H1 (cell line): ENCODE data around the gene DOCK9. TPM values are rescaled to one million over a fixed set of nuclear protein-coding genes. Genes with fewer than 3 reads are reported as not detected.

Experiments
- CREB1 ChIP-seq: IDR thresholded peaks from 2 replicates; pipeline ENCODE4 v1.6.1; 2012; ENCODE audit warnings: inconsistent platforms
- CTBP2 ChIP-seq: IDR thresholded peaks from 2 replicates; pipeline ENCODE4 v1.7.0; 2011; ENCODE audit warnings: borderline replicate concordance, mild to moderate bottlenecking, moderate library complexity, mixed read lengths, low read length; ENCODE audit not compliant: insufficient read depth, insufficient read length
- EGR1 ChIP-seq: IDR thresholded peaks from 2 replicates; pipeline ENCODE4 v1.6.1; 2011; ENCODE audit warnings: low read depth, low read length, borderline replicate concordance
- HDAC2 ChIP-seq, 2 experiments: fragments of 300-600 bp in 1 of 2; sonication (generic) in 1 of 2; IDR thresholded peaks; 2 replicates each; pipeline ENCODE4 v1.6.1; 2011 to 2012; ENCODE audit warnings: low read depth in 2 of 2, low read length in 2 of 2, mild to moderate bottlenecking in 2 of 2, moderate library complexity in 2 of 2, borderline replicate concordance in 1 of 2, inconsistent platforms in 1 of 2
- HDAC6 ChIP-seq: IDR thresholded peaks from one replicate; pipeline ENCODE4 v1.7.1; 2012; ENCODE audit warnings: low read depth, mild to moderate bottlenecking, inconsistent platforms, low read length, moderate library complexity
- JUN ChIP-seq: IDR thresholded peaks from 2 replicates; pipeline ENCODE4 v1.6.1; 2011; ENCODE audit warnings: low read depth, mild to moderate bottlenecking, improper control_type of control experiment, low read length
- NANOG ChIP-seq: IDR thresholded peaks from 2 replicates; pipeline ENCODE4 v1.6.1; 2011; ENCODE audit warnings: low read length, low read depth, mild to moderate bottlenecking, inconsistent platforms; ENCODE audit not compliant: insufficient read depth, poor library complexity, severe bottlenecking
- PHF8 ChIP-seq: fragments of 200-600 bp; sonication (generic); conservative IDR thresholded peaks from 2 replicates; pipeline ENCODE4 v1.7.1; 2012; ENCODE audit warnings: low read depth, mild to moderate bottlenecking, inconsistent platforms, low read length, moderate library complexity
- POLR2AphosphoS5 ChIP-seq: IDR thresholded peaks from 2 replicates; pipeline ENCODE4 v1.6.1; 2011; ENCODE audit warnings: low read depth, low read length
- RNF2 ChIP-seq: fragments of 200-900, 300-1000 bp; sonication (generic); IDR thresholded peaks from 2 replicates; pipeline ENCODE4 v1.7.1; 2016; ENCODE audit warnings: borderline replicate concordance, low read depth, mild to moderate bottlenecking, antibody characterized with exemption, low read length; ENCODE audit not compliant: poor library complexity, severe bottlenecking; ENCODE audit errors: missing control alignments
- SP2 ChIP-seq: IDR thresholded peaks from 2 replicates; pipeline ENCODE4 v1.6.1; 2012; ENCODE audit warnings: mild to moderate bottlenecking, low read length, inconsistent platforms
- polyA plus RNA-seq, 7 experiments: library from polyadenylated mRNA; depleted of rRNA in 3 of 7; stranded (reverse) in 5 of 7; unstranded in 2 of 7; fragments of >200 nt in 5 of 7; fragments of 200-250 nt in 2 of 7; gene quantifications; 1 replicate in 5 of 7; 2 replicates in 1 of 7; 4 replicates in 1 of 7; pipeline versions ENCODE4 v1.2.1 to v1.2.3, GENCODE V29; 2011 to 2013; ENCODE audit warnings: missing spikeins in 2 of 7, mixed read lengths in 2 of 7
- total RNA-seq: library from RNA; stranded (reverse); fragmentation: NEBNext Ultra II Directional; extraction: Animal tissue kit (Norgen Biotek cat#: 25700); gene quantifications from 2 replicates; pipeline ENCODE4 v1.2.1, GENCODE V29; 2021
- TF ChIP-seq, protein P1 (sequence below): IDR thresholded peaks from 2 replicates; pipeline ENCODE4 v1.6.1; 2012; ENCODE audit warnings: low read length, inconsistent platforms
- TF ChIP-seq, protein P2 (sequence below): IDR thresholded peaks from 2 replicates; pipeline ENCODE4 v1.6.1; 2012; ENCODE audit warnings: inconsistent platforms

DOCK9 gene
- total and polyA plus RNA-seq, 2 of the 8 experiments (the other 6 are each of a cell fraction or from before 2014, with no cell fraction given) = 21.6 to 31.5 TPM

DNA sequence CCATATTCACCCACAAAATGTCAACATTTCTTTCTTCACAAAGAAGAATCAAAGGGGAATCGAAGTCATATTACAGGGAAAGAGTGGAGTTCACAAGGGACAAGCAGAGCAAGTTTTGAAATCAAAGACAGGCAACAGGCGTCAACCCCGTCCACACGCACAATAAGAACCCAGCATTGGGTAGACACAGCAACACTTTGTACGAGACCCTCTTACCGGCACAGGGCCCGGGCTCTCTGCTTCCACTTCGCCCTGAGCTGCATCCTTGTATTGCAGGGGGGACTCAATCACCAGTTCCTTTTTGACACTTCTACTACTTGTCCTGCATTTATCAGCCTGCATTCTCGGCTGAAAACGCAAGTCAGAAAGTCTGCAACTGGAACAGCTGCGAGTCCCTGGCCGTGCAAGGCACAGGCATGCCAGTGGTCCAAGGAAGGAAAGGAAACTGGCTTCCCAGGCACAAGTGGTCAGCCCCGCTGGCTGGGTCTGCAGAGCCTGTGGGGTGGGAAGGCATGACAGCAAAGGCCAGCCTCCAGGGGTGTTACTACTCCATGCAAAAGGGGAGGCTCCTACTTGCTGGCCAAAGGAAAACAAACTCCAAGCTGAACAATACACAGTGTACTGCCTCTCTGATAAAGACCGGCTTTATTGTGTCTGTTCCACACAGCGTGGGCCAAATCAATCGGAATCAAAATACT lies at the start of gene DOCK9 (continued):
- no peak for TF ChIP-seq HDAC2 (IDR thresholded peaks at IDR 0.05; ENCODE audit: borderline replicate concordance in 1 of 2, low read depth in 2 of 2, low read length in 2 of 2)
- TF ChIP-seq, protein P1, sequence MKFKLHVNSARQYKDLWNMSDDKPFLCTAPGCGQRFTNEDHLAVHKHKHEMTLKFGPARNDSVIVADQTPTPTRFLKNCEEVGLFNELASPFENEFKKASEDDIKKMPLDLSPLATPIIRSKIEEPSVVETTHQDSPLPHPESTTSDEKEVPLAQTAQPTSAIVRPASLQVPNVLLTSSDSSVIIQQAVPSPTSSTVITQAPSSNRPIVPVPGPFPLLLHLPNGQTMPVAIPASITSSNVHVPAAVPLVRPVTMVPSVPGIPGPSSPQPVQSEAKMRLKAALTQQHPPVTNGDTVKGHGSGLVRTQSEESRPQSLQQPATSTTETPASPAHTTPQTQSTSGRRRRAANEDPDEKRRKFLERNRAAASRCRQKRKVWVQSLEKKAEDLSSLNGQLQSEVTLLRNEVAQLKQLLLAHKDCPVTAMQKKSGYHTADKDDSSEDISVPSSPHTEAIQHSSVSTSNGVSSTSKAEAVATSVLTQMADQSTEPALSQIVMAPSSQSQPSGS = no peak
- TF ChIP-seq PHF8 = no peak
- no peak for TF ChIP-seq CTBP2
- no peak for TF ChIP-seq SP2
- no peak for TF ChIP-seq EGR1
- no peak for TF ChIP-seq CREB1
- no peak for TF ChIP-seq POLR2AphosphoS5
- TF ChIP-seq RNF2 = no peak
- TF ChIP-seq JUN = no peak
- no peak for TF ChIP-seq HDAC6
- no peak for TF ChIP-seq NANOG
- TF ChIP-seq, protein P2, sequence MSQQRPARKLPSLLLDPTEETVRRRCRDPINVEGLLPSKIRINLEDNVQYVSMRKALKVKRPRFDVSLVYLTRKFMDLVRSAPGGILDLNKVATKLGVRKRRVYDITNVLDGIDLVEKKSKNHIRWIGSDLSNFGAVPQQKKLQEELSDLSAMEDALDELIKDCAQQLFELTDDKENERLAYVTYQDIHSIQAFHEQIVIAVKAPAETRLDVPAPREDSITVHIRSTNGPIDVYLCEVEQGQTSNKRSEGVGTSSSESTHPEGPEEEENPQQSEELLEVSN = no peak
